IPS DF 19.7 (cell line): ENCODE results near the gene DNTT.

ENCODE experiments used
- DNase-seq: peaks from one replicate; pipeline ENCODE4 v3.0.0-alpha.2; 2013; ENCODE audit warnings: low read depth, low spot score

Gene DNTT

GRCh38 chr10:96309628-96310320 lies 5.5 kb downstream of the DNTT start:
- peak; percentile 98 for DNase-seq

DNA sequence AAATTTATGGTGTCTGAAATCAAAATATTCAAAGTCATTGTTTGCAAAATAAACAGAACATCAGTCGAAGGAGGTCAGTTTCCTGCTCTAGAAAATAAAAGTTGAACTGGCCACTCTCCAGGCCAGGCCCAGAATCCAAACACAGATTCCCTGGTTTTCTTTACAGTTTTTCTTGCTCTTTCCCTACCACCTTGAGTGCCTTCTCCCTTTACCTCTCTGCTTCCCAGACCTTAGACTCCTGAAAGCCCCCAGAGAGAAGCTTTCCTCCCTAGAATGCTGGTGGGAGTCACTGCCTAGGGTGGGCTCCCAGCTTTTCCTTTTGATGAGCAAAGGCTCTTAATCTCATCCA lies 6.1 kb downstream of the DNTT start:
- DNase-seq = no peak

DNA sequence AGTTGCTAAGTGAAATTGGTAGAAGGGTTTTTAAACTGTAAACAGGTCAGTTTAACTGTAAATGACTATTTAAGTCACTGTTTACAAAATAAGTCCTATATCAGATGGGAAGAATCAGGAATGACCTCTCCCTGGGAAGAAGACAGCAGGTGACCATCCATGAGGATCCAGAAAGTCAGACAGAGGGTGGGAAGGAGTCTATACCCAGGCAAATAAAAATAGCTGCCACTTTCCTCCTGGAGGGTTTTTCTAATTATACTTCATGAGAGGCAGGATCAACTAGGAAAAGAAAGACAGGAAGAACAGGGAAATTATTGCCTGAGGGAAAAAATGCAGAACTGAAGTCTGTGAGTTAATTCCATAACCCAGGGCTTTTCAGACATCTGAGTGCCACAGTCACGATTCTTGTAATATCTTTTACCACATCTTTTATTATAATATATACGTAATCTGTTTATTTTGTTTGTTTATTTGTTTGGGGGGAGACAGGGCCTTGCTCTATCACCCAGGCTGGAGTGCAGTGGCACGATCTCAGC lies 7.0 kb downstream of the DNTT start:
- DNase-seq = no peak

- no peak for DNase-seq
Observed at GRCh38 chr10:96313344-96313743, 9.1 kb downstream of the DNTT start.

- DNase-seq = no peak
Observed at GRCh38 chr10:96317067-96317833, 13.0 kb downstream of the DNTT start.

DNA sequence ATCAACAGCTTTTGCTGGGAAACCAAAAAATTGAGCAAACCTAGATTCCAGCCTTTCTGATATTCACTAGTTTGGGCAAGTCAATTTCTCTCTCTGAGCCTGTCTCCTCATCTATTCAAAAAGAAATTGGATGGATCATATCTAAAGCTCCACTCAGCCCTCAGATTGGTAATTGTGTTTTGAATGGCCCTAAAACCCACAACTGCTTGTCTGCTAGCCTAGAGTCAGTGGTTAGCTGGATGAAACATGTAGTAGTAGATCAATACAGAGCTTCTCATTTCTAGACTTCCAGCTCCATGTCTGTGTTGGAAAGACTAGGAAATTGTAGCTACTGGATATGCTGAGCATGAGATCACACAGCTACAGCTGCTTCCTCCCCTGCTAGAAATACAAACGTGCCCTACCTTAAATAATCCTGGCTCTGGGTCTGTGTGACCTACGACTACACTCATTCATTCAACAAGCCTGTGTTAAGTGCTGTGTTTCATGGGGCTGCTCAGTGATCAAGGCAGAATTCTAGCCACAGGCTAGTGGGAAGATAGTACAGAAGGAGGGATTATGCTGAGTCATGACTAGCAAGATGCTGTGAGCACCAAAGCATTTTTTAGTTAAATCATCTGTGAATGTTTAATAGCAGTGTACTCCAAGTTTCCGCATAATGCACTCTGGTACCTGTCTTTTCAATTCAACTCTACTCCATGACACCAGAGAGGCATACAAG lies 15.7 kb downstream of the DNTT start:
- no peak for DNase-seq

GRCh38 chr10:96321822-96322221 lies 17.6 kb downstream of the DNTT start:
- DNase-seq = no peak

DNA sequence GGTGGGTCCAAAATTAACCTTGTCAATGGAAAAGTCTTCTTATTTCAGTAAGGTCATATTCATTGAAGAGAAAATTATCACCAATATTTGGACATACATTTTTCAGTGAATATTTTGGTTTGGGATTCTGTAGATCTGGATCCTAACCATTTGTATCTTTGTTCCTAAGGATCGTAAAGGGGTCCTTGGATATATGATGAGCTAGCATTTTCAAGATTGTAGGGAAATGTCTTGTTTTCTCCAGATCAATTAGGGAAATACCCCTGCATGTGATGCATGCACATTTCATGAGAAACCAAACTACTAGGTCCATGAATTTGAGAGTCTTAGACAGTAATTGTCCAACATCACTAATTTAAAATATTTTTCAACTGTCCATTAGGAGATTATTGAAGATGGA lies 18.0 kb downstream of the DNTT start:
- DNase-seq = no peak

DNA sequence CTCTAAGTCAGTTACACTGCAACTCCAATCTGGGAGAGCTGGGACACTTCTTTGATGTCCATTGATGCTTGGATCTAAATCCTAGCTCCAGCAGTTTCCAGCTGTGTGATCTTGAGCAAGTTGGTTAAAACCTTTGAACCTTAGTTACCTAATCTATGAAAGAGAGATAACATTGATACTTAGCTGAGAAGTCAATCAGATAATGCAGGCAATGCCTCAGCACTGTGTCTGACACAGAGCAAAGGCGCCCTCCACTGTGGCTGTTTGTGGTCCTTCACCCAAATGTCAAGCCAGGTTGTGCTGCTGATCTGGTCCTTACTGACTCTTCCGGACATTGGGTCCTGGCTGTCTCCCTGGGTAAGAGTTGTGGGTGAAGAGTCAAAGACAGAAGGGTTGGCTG lies 20.2 kb downstream of the DNTT start:
- DNase-seq = no peak

DNA sequence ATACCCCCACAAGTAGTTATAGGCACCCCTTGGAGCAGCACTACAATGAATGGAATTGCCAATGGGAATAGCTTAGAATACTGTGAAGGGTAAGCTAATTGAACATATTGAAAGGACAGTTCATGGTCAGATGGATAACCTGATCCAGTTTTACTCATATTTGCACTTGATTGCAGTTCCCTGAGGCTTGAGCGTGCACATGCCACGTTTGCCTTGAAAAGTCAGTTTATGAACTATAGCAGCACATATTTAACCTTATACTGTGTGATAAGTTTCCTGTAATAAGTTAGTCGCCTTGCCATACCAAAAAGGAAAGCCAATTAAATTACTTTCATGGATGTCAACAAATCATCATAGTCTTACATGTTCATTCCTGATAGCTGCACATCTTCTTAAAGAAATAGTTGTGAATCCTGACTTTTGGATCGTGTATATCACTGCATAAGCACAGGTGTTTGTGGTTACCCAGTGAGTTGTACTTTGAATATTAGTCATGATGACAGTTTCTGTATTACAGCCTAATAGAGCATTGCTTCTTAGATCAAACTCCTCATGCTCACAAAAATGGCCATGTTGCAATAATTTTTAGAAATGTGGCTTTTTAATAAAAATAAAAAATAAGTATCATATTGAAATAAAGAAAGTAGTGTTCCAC lies 21.6 kb downstream of the DNTT start:
- no peak for DNase-seq

DNA sequence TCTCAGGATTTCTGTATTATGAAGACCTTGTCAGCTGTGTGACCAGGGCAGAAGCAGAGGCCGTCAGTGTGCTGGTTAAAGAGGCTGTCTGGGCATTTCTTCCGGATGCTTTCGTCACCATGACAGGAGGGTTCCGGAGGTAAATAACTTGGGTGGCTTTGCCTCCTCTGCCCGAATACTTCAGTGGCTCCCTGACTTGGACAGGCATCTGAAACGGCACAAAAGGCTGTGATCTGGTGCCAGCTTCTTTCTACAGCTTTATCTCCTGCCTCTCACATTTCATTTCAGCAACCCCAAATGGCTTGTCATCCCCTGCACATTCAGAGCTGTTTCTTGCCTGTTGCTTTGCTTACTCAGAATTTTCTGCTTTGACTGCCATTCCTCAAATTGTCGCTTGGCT lies 23.2 kb downstream of the DNTT start:
- no peak for DNase-seq

DNA sequence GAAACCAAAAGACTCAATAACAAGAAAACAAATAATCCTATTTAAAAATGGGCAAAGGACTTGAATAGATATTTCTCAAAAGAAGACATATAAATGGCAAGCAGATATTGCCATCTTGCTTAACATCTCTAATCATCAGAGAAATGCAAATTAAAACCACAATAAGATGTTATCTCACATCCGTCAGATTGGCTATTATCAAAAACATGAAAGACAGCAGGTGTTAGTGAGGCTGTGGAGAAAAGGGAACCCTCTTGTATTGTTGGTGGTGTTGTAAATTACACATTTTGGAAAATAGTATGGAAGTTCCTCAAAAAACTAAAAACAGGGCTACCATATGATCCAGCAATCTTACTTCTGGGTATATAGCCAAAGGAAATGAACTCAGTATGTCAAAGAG lies 28.9 kb downstream of the DNTT start:
- DNase-seq = no peak

DNA sequence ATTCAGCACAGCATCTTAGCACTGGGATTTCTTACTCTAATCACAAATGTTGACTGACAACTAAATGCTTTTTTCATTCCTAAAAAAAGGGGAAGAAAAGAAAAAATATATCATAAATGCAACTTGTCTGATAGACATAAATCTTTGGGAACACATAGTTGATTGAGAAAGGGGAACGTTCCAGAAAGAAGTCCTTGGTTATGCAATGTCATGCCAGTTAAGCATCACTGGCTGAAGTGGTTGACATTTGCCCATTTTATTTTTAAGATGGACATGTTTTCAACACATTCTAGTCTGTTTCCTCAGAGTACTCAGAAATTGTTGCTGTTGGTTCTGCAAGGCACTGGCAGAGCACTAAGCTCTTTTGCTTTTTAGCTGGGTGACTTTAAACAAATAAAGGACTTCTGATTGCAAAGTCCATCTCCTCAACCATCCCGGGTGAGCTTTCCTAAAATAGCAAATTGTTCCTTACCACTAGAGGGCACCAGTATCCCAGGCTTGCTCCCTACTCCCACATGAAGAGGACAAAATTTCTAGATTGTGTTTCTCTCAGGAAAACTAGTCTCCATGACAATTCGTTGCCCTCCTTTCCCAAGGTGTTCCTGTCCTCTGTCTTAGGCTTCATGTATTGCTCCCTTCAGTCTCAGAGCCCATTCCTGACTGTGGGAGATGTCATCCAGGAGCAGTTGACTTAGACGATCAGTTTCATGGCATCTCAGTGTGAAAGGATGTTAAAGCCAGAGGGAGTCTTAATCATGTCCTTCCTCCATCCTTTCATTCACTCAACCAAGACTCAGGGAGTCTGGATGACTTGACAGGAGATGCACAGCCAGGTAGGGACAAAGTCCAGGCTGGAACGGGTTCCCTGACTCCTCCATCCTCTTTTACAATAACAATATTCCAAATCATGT lies 30.6 kb downstream of the DNTT start:
- DNase-seq = no peak

GRCh38 chr10:96337106-96337505 lies 32.9 kb downstream of the DNTT start:
- no peak for DNase-seq

- no peak for DNase-seq
Observed at GRCh38 chr10:96338279-96338925, 34.2 kb downstream of the DNTT start.

- DNase-seq = no peak
Observed at GRCh38 chr10:96339383-96339782, 35.1 kb downstream of the DNTT start.

- DNase-seq = no peak
Observed at GRCh38 chr10:96339956-96340904, 36.0 kb downstream of the DNTT start.

- no peak for DNase-seq
Observed at GRCh38 chr10:96341219-96342182, 37.3 kb downstream of the DNTT start.
